Measurements from ENCODE around the gene RAB28. TPM values are rescaled to one million over a fixed set of nuclear protein-coding genes. Genes with fewer than 3 reads are reported as not detected.

RAB28 gene
- total RNA-seq, 1 experiment from 2014 or later = 19.8 TPM

- H3K9ac ChIP-seq (ENCODE audit: extremely low read depth, insufficient read length, low read length) = peak overlapping the region; percentile 44
- no peaks in the 10 kb centered on the region; a peak in 1 of 5 replicates for H3K9me3 Mint-ChIP-seq
- H3T11ph ChIP-seq (ENCODE audit: low read length) = no peak overlapping the region
These were observed 38.0 kb downstream of the RAB28 start for GRCh38 chr4:13445841-13446790.

More at GRCh38 chr4:13445841-13446790, 38.0 kb downstream of the RAB28 start:
- no peaks in the 10 kb centered on the region for H3K79me2 ChIP-seq (ENCODE audit: insufficient read depth, low read length)
- no peak overlapping the region for H3K27ac ChIP-seq (ENCODE audit: insufficient read length, low read depth, low read length)
- H3K56ac ChIP-seq (ENCODE audit: insufficient read length, low read depth, low read length) = no peak overlapping the region
- no peak overlapping the region for H4K5ac ChIP-seq (ENCODE audit: insufficient read length, low read depth, low read length)
- no peaks in the 10 kb centered on the region for H3K27me3 Mint-ChIP-seq (ENCODE audit: low read depth)
- H2BK120ac ChIP-seq (ENCODE audit: low read depth, low read length, poor library complexity, severe bottlenecking) = no peak overlapping the region
- H2AFZ ChIP-seq (ENCODE audit: low read length) = no peak overlapping the region
- WGBS (ENCODE audit: extremely low coverage, insufficient read length, low lambda C conversion rate) = no CpG with 5 or more reads among the region's 22 CpGs
- H3K4me2 ChIP-seq (ENCODE audit: insufficient read depth, insufficient read length, low read length) = peak overlapping the region; percentile 92
- no peaks in the 10 kb centered on the region for H3K9me3 ChIP-seq (ENCODE audit: control insufficient read depth, low read depth, low read length)
- H3K79me1 ChIP-seq (ENCODE audit: insufficient read depth, low read depth, low read length, poor library complexity, severe bottlenecking) = no peaks in the 10 kb centered on the region
- H4K91ac ChIP-seq (ENCODE audit: insufficient read length, low read depth, low read length) = no peak overlapping the region
- H2BK5ac ChIP-seq (ENCODE audit: insufficient read length, low read length) = no peak overlapping the region
- no peak overlapping the region for H3K23ac ChIP-seq (ENCODE audit: insufficient read length, low read depth, low read length)
- H3K4ac ChIP-seq (ENCODE audit: low read depth, low read length) = no peak overlapping the region; the same call in 1 of the 2 replicates
- no peak overlapping the region for H4K8ac ChIP-seq (replicated peaks; ENCODE audit: insufficient read length, low read depth, low read length)
- no peaks in the 10 kb centered on the region for H4K20me1 ChIP-seq (ENCODE audit: control insufficient read depth, insufficient read depth, insufficient read length)
- peak; percentile 73 for DNase-seq
- H2BK15ac ChIP-seq (ENCODE audit: low read depth, low read length) = no peak overlapping the region
- H2BK20ac ChIP-seq (ENCODE audit: low read depth, low read length, poor library complexity, severe bottlenecking) = no peak overlapping the region
- peak overlapping the region; percentile 85 to 98 (median 96) for H3K27ac Mint-ChIP-seq
- H3K23me2 ChIP-seq (ENCODE audit: insufficient read length, low read depth, low read length, poor library complexity, severe bottlenecking) = peaks cover 13% of the 10 kb centered on the region
- TF ChIP-seq, protein P1, sequence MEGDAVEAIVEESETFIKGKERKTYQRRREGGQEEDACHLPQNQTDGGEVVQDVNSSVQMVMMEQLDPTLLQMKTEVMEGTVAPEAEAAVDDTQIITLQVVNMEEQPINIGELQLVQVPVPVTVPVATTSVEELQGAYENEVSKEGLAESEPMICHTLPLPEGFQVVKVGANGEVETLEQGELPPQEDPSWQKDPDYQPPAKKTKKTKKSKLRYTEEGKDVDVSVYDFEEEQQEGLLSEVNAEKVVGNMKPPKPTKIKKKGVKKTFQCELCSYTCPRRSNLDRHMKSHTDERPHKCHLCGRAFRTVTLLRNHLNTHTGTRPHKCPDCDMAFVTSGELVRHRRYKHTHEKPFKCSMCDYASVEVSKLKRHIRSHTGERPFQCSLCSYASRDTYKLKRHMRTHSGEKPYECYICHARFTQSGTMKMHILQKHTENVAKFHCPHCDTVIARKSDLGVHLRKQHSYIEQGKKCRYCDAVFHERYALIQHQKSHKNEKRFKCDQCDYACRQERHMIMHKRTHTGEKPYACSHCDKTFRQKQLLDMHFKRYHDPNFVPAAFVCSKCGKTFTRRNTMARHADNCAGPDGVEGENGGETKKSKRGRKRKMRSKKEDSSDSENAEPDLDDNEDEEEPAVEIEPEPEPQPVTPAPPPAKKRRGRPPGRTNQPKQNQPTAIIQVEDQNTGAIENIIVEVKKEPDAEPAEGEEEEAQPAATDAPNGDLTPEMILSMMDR (conservative IDR thresholded peaks at IDR 0.05) = no peak
- H3K14ac ChIP-seq (ENCODE audit: insufficient read depth, low read length) = peak overlapping the region; percentile 74
- H3K4me1 ChIP-seq (ENCODE audit: insufficient read depth, low read length) = peaks cover 3% of the 10 kb centered on the region; the same call in 1 of the 2 replicates
- no peaks in the 10 kb centered on the region for H3K27me3 ChIP-seq (ENCODE audit: insufficient read depth, low read length)
- no peak overlapping the region for H2BK12ac ChIP-seq (ENCODE audit: insufficient read length, low read depth, low read length)
- H3K4me1 Mint-ChIP-seq = peaks cover 23% of the 10 kb centered on the region in 2 experiments
- H3K36me3 Mint-ChIP-seq (ENCODE audit: insufficient read depth in 1 of 3, low read depth in 3 of 3) = peaks cover 6 to 13% (median 11%) of the 10 kb centered on the region in 3 experiments
- peak overlapping the region; percentile 83 to 88 for H3K4me3 Mint-ChIP-seq
- no peak overlapping the region for H2AK5ac ChIP-seq (ENCODE audit: insufficient read length, low read length)
- peak overlapping the region; percentile 72 for H3K18ac ChIP-seq (ENCODE audit: insufficient read length, low read depth, low read length)
